Transverse colon (tissue), 4 donors: ENCODE measurements around the gene C1orf35. TPM values are rescaled to one million over a fixed set of nuclear protein-coding genes. Genes with fewer than 3 reads are reported as not detected.
A peak's percentile ranks its signal among the peaks of the same experiment; 100 is the strongest.

Experiments used
- DNase-seq: peaks from one replicate; pipeline ENCODE4 v3.0.0-alpha.2; 2019
- H3K27ac ChIP-seq, 4 donors: fragments of 200-600 bp; sonication (generic); 2 replicates each; pipeline ENCODE4 v1.5.1; 2016 to 2018; ENCODE audit warnings: inconsistent platforms in 4 of 4
- H3K27me3 ChIP-seq: fragments of 200-600 bp; sonication (generic); 2 replicates; pipeline ENCODE4 v1.5.1; 2017; ENCODE audit warnings: inconsistent platforms
- H3K36me3 ChIP-seq, 4 donors: fragments of 200-600 bp; sonication (generic); 2 replicates each; pipeline ENCODE4 v1.5.1; 2017 to 2019; ENCODE audit warnings: inconsistent platforms in 4 of 4
- H3K4me1 ChIP-seq, 4 donors: fragments of 200-600 bp; sonication (generic); 2 replicates each; pipeline ENCODE4 v1.5.1; 2017 to 2020; ENCODE audit warnings: inconsistent platforms in 4 of 4
- H3K4me3 ChIP-seq, 4 donors: fragments of 200-600 bp; sonication (generic); 1 replicate in 1 of 4; 2 replicates in 3 of 4; pipeline versions ENCODE4 v1.5.1 to v1.6.1; 2017 to 2019; ENCODE audit warnings: inconsistent platforms in 4 of 4
- H3K9me3 ChIP-seq, 2 donors: fragments of 200-600 bp; sonication (generic); 2 replicates each; pipeline ENCODE4 v1.5.1; 2017 to 2019; ENCODE audit warnings: inconsistent platforms in 2 of 2
- CTCF ChIP-seq, 5 experiments: fragments of 200-600 bp in 3 of 5; fragments of 450-650 bp in 2 of 5; sonication (generic) in 3 of 5; IDR thresholded peaks; 1 replicate in 2 of 5; 2 replicates in 3 of 5; pipeline ENCODE4 v1.5.1; 2016 to 2017; ENCODE audit warnings: antibody characterized with exemption in 5 of 5, inconsistent platforms in 3 of 5, mild to moderate bottlenecking in 2 of 5, moderate library complexity in 1 of 5
- EP300 ChIP-seq: sonication (generic); formaldehyde crosslinking; IDR thresholded peaks from one replicate; pipeline ENCODE4 v1.6.1; 2017; ENCODE audit warnings: antibody characterized with exemption, low read depth
- POLR2A ChIP-seq: fragments of 450-650 bp; IDR thresholded peaks from one replicate; pipeline ENCODE4 v1.6.1; 2016; ENCODE audit warnings: antibody characterized with exemption, mild to moderate bottlenecking, moderate library complexity
- POLR2AphosphoS5 ChIP-seq, 3 donors: sonication (generic); formaldehyde crosslinking; IDR thresholded peaks; one replicate each; pipeline ENCODE4 v1.6.1; 2016; ENCODE audit warnings: antibody characterized with exemption in 3 of 3
- WGBS, 2 donors: methylation state at CpG; one replicate each; pipeline ENCODE4 v1.1.5; 2018; ENCODE audit warnings: low coverage in 1 of 2; 5-methylcytosine and 5-hydroxymethylcytosine counted together
- in situ Hi-C, 4 donors: fragments of 200-750 bp; cut with MboI; loops; one replicate each; pipeline versions ENCODE4 v1.15.0 to v1.15.1; 2017; ENCODE audit warnings: low sequenced_read_pairs in 3 of 4, low pct_ligation_motif_present in 1 of 4, low pct_unique_long_range_greater_than_20kb in 1 of 4
- intact Hi-C: fragments of 100-400 bp; cut with DNase I; formaldehyde crosslinking; loops from one replicate; pipeline ENCODE4 v1.15.1; 2023; ENCODE audit warnings: low total_unique reads
- total RNA-seq, 4 donors: library from RNA; depleted of rRNA; stranded (reverse); fragments of >200 nt; gene quantifications; one replicate each; pipeline ENCODE4 v1.1.0, GENCODE V29; 2016

The C1orf35 gene
- total RNA-seq, 4 donors from 2014 or later: 11.6 to 17.1 (median 15.7) TPM

DNA sequence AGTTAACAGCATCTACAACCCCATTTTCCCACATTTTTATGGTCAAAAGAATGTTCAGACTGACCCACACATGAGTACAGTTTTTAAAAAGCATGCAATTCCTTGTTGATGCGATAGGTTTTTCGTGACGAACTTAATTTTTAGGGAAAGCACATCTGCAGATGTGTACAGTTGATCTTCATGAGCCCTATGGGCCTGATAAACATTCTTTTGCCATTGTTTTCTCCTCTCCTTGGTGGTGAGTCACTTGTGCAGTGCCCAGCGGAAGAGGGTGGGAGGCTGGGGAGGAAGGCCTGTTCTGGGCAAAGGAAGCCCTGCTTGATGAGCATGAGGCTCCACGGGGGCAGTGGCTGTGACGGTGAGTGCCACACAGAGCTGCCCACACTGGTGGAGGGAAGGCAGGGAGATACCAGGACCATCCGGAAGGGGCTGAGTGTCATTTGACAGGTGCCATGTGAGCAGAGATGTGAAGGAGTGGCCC, 15.3 kb downstream of the C1orf35 start:
- H3K36me3 ChIP-seq: no peaks in the 10 kb centered on the region
- DNase-seq: peak; percentile 9
- H3K4me1 ChIP-seq: peaks cover 71 to 86% (median 79%) of the 10 kb centered on the region in 4 donors
- no peaks in the 10 kb centered on the region for H3K27me3 ChIP-seq
- H3K27ac ChIP-seq: peak overlapping the region in 3 of 4 donors; percentile 26 to 44 (median 28)
- WGBS, 2 donors: 58 to 59% methylated on average over 3 to 7 of the region's 7 CpGs
- TF ChIP-seq EP300 (no peak), POLR2AphosphoS5 (IDR thresholded peaks at IDR 0.05) (no peak), POLR2A (no peak), CTCF (IDR thresholded peaks at IDR 0.05) (no peak)
- in situ Hi-C loops (no loop called here), intact Hi-C loops (no loop called here)
- peak overlapping the region in 1 of 4 donors; percentile 6 for H3K4me3 ChIP-seq
- no peaks in the 10 kb centered on the region for H3K9me3 ChIP-seq

GRCh38 chr1:228085287-228085951, 17.7 kb downstream of the C1orf35 start:
- in situ Hi-C loops: no loop called here

GRCh38 chr1:228084797-228085196, 18.3 kb downstream of the C1orf35 start:
- H3K27me3 ChIP-seq: no peaks in the 10 kb centered on the region
- in situ Hi-C loops: no loop called here
- whole genome bisulfite sequencing, 2 donors: 17 to 38% methylated on average over 4 to 5 of the region's 5 CpGs
- peak overlapping the region; percentile 93 to 99 (median 99) for H3K27ac ChIP-seq
- peak overlapping the region in 3 of 4 donors; percentile 83 to 99 (median 91) for H3K4me3 ChIP-seq
- intact Hi-C loops: loop anchor here (1.0 kb wide), 1 partner anchor 17 kb away; no protein-coding TSS in a partner anchor
- no peaks in the 10 kb centered on the region for H3K36me3 ChIP-seq
- no peaks in the 10 kb centered on the region for H3K9me3 ChIP-seq
- peaks cover 67 to 74% (median 70%) of the 10 kb centered on the region in 4 donors for H3K4me1 ChIP-seq
- DNase-seq: no peak
- TF ChIP-seq POLR2AphosphoS5 (IDR thresholded peaks at IDR 0.05): no peak
- no peak for TF ChIP-seq POLR2A
- TF ChIP-seq CTCF (IDR thresholded peaks at IDR 0.05): no peak
- TF ChIP-seq EP300: no peak

More at GRCh38 chr1:228085287-228085951, 17.7 kb downstream of the C1orf35 start:
- TF ChIP-seq POLR2AphosphoS5 (IDR thresholded peaks at IDR 0.05) (peak in 1 of 3 donors; percentile 5), CTCF (IDR thresholded peaks at IDR 0.05) (no peak), EP300 (no peak), POLR2A (no peak)
- Histone ChIP-seq H3K4me3 (peak overlapping the region in 3 of 4 donors; percentile 83 to 99 (median 91)), H3K4me1 (peaks cover 74 to 80% (median 76%) of the 10 kb centered on the region in 4 donors), H3K27ac (peak overlapping the region; percentile 93 to 99 (median 99)), H3K27me3 (no peaks in the 10 kb centered on the region), H3K9me3 (no peaks in the 10 kb centered on the region), H3K36me3 (no peaks in the 10 kb centered on the region)
- peak; percentile 50 for DNase-seq
- 17% methylated on average over 6 of the region's 6 CpGs; no CpG with 5 or more reads in 1 of the 2 donors for WGBS, 2 donors
- intact Hi-C loops: no loop called here

- H3K27ac ChIP-seq: peak overlapping the region; percentile 93 to 99 (median 99)
- no peak for DNase-seq
- intact Hi-C loops: loop anchor here (1.0 kb wide), 1 partner anchor 17 kb away; no protein-coding TSS in a partner anchor
- no peaks in the 10 kb centered on the region for H3K36me3 ChIP-seq
- no peaks in the 10 kb centered on the region for H3K27me3 ChIP-seq
- no peaks in the 10 kb centered on the region for H3K9me3 ChIP-seq
- peak overlapping the region; percentile 83 to 99 (median 95) for H3K4me3 ChIP-seq
- TF ChIP-seq POLR2AphosphoS5 (IDR thresholded peaks at IDR 0.05) (peak; percentile 9 to 27 (median 18)), CTCF (IDR thresholded peaks at IDR 0.05) (no peak), EP300 (no peak), POLR2A (no peak)
- peaks cover 63 to 69% (median 65%) of the 10 kb centered on the region in 4 donors for H3K4me1 ChIP-seq
- in situ Hi-C loops: no loop called here
- WGBS, 2 donors: 16 to 17% methylated on average over 3 of the region's 3 CpGs
Measured at GRCh38 chr1:228084325-228084724, 18.8 kb downstream of the C1orf35 start.
